ENCODE data around the gene ENGASE. TPM values are rescaled to one million over a fixed set of nuclear protein-coding genes. Genes with fewer than 3 reads are reported as not detected.

Gene ENGASE
- total and polyA plus RNA-seq, 8 donors, result 6.6 to 505 (median 35.2) TPM

- intact Hi-C loops (cut with DNase I; ENCODE audit: low total_unique reads), result no loop called here
- Histone ChIP-seq H3K27me3 (peaks cover 0 to 91% (median 36%) of the 10 kb centered on the region in 3 donors), H3K4me1 (peaks cover 0 to 3% (median 0%) of the 10 kb centered on the region in 4 donors), H3K4me3 (no peak overlapping the region), H3K36me3 (no peaks in the 10 kb centered on the region), H3K9me3 (peaks cover 0 to 8% (median 3%) of the 10 kb centered on the region in 4 donors), H3K27ac (no peak overlapping the region)
- DNase-seq, result no peak
- TF ChIP-seq EP300 (IDR thresholded peaks at IDR 0.05) (no peak), POLR2A (IDR thresholded peaks at IDR 0.05) (no peak), CTCF (IDR thresholded peaks at IDR 0.05) (no peak)
- 55 to 72% (median 71%) methylated on average over 16 to 23 of the region's 23 CpGs for WGBS, 5 donors
These were observed 53.0 kb downstream of the ENGASE start for GRCh38 chr17:79127534-79128135.

GRCh38 chr17:79129523-79129922 is 54.9 kb downstream of the ENGASE start:
- no peak overlapping the region for H3K4me3 ChIP-seq
- no peaks in the 10 kb centered on the region for H3K36me3 ChIP-seq
- H3K4me1 ChIP-seq, result peaks cover 0 to 3% (median 0%) of the 10 kb centered on the region in 4 donors
- no peak overlapping the region for H3K27ac ChIP-seq
- DNase-seq, result no peak
- H3K27me3 ChIP-seq, result peaks cover 0 to 98% (median 43%) of the 10 kb centered on the region in 3 donors
- 69 to 81% (median 74%) methylated on average over 2 to 4 of the region's 4 CpGs for WGBS, 5 donors
- H3K9me3 ChIP-seq, result peaks cover 0 to 8% (median 3%) of the 10 kb centered on the region in 4 donors
- no peak for TF ChIP-seq CTCF (IDR thresholded peaks at IDR 0.05)
- TF ChIP-seq EP300 (IDR thresholded peaks at IDR 0.05), result no peak
- no peak for TF ChIP-seq POLR2A (IDR thresholded peaks at IDR 0.05)
- TF ChIP-seq POLR2AphosphoS5 (IDR thresholded peaks at IDR 0.05), result no peak
- intact Hi-C loops (cut with DNase I; ENCODE audit: low total_unique reads), result no loop called here

GRCh38 chr17:79130536-79131273 is 56.1 kb downstream of the ENGASE start:
- Histone ChIP-seq H3K27me3 (peaks cover 0 to 98% (median 47%) of the 10 kb centered on the region in 3 donors), H3K27ac (no peak overlapping the region), H3K36me3 (no peaks in the 10 kb centered on the region), H3K4me3 (no peak overlapping the region), H3K4me1 (no peaks in the 10 kb centered on the region), H3K9me3 (peaks cover 0 to 8% (median 3%) of the 10 kb centered on the region in 4 donors)
- no peak for DNase-seq
- intact Hi-C loops (cut with DNase I; ENCODE audit: low total_unique reads), result no loop called here
- TF ChIP-seq POLR2AphosphoS5 (IDR thresholded peaks at IDR 0.05) (no peak), POLR2A (IDR thresholded peaks at IDR 0.05) (no peak), EP300 (IDR thresholded peaks at IDR 0.05) (no peak), CTCF (IDR thresholded peaks at IDR 0.05) (no peak)
- 88 to 92% (median 89%) methylated on average over 24 to 34 of the region's 34 CpGs for WGBS, 5 donors

GRCh38 chr17:79131274-79131635 is 56.6 kb downstream of the ENGASE start:
- peaks cover 0 to 98% (median 45%) of the 10 kb centered on the region in 3 donors for H3K27me3 ChIP-seq
- H3K27ac ChIP-seq, result no peak overlapping the region
- WGBS, 5 donors, result 86 to 91% (median 88%) methylated on average over 21 of the region's 21 CpGs
- no peak for TF ChIP-seq POLR2AphosphoS5 (IDR thresholded peaks at IDR 0.05)
- TF ChIP-seq CTCF (IDR thresholded peaks at IDR 0.05), result no peak
- TF ChIP-seq EP300 (IDR thresholded peaks at IDR 0.05), result no peak
- no peak for TF ChIP-seq POLR2A (IDR thresholded peaks at IDR 0.05)
- H3K9me3 ChIP-seq, result peaks cover 0 to 8% (median 3%) of the 10 kb centered on the region in 4 donors
- intact Hi-C loops (cut with DNase I; ENCODE audit: low total_unique reads), result no loop called here
- H3K4me1 ChIP-seq, result no peaks in the 10 kb centered on the region
- H3K36me3 ChIP-seq, result no peaks in the 10 kb centered on the region
- no peak overlapping the region for H3K4me3 ChIP-seq
- no peak for DNase-seq

All from stomach (tissue), 9 donors.